HCT116 (cell line): Measurements from ENCODE around the gene PPM1F. TPM values are rescaled to one million over a fixed set of nuclear protein-coding genes. Genes with fewer than 3 reads are reported as not detected.

Experiments
- ATAC-seq: fragments of 200-7000 bp; cut with Tn5 transposase; 2 replicates; pipeline ENCODE4 v1.9.1; 2020; ENCODE audit warnings: mild to moderate bottlenecking, moderate library complexity
- BruUV-seq: library from RNA; stranded (reverse); fragments of 400-500 nt; replicated peaks from 2 replicates; lab custom pipeline; 2021; lab: Mats Ljungman, UMichigan
- CTCF ChIA-PET: fragments of 300-600 bp; sonication (Branson Sonifier 250); formaldehyde crosslinking; loops from one replicate; lab custom pipeline; 2021; ENCODE audit warnings: antibody characterized with exemption; lab: Charles Lee
- POLR2A ChIA-PET: fragments of 300-600, 350-600 bp; sonication (Branson Sonifier 250); formaldehyde crosslinking; loops from one replicate; lab custom pipeline; 2021; ENCODE audit warnings: antibody characterized with exemption; lab: Charles Lee
- RAD21 ChIA-PET, 2 experiments: fragments of 300-600 bp; sonication (Branson Sonifier 250); formaldehyde crosslinking; loops; one replicate each; lab custom pipeline; 2023; ENCODE audit warnings: low total read pairs in 2 of 2; ENCODE audit not compliant: uncharacterized antibody in 2 of 2, unreplicated experiment in 2 of 2, low non-redundant PET in 1 of 2; lab: Charles Lee
- DNase-seq: peaks from one replicate; pipeline ENCODE4 v3.0.0-alpha.2; 2010; ENCODE audit warnings: low read depth, low spot score
- H2AFZ ChIP-seq: fragments of 200-600 bp; shearing (Covaris generic), sonication (generic); 2 replicates; pipeline ENCODE4 v1.6.1; 2017; ENCODE audit warnings: low read depth, mixed run types, mixed read lengths, antibody characterized with exemption, low read length; ENCODE audit not compliant: poor library complexity, severe bottlenecking
- H3K27ac ChIP-seq: 2 replicates; pipeline ENCODE4 v1.5.1; 2012; ENCODE audit warnings: low read depth, low read length
- H3K27me3 ChIP-seq: fragments of 200-600 bp; sonication (generic); 2 replicates; pipeline ENCODE4 v1.6.1; 2016; ENCODE audit warnings: mixed run types, low read length, mixed read lengths; ENCODE audit not compliant: insufficient read depth
- H3K36me3 ChIP-seq, 2 experiments: fragments of 200-500 bp in 1 of 2; fragments of 200-600 bp in 1 of 2; sonication (Bioruptor generic) in 1 of 2; sonication (generic) in 1 of 2; 2 replicates each; pipeline versions ENCODE4 v1.5.1 to v1.6.1; 2014 to 2016; ENCODE audit warnings: low read length in 2 of 2, inconsistent platforms in 1 of 2, mixed read lengths in 1 of 2, mixed run types in 1 of 2; ENCODE audit not compliant: insufficient read depth in 2 of 2, control insufficient read depth in 1 of 2
- H3K4me1 ChIP-seq, 2 experiments: fragments of 200-600 bp in 1 of 2; sonication (generic) in 1 of 2; 2 replicates each; pipeline versions ENCODE4 v1.5.1 to v1.6.1; 2012 to 2017; ENCODE audit warnings: low read length in 2 of 2, inconsistent platforms in 1 of 2, mild to moderate bottlenecking in 1 of 2, mixed read lengths in 1 of 2, mixed run types in 1 of 2, moderate library complexity in 1 of 2; ENCODE audit not compliant: insufficient read depth in 2 of 2, control insufficient read depth in 1 of 2
- H3K4me2 ChIP-seq: fragments of 200-600 bp; sonication (generic); 2 replicates; pipeline ENCODE4 v1.6.1; 2017; ENCODE audit warnings: mixed run types, low read length, mixed read lengths
- H3K4me3 ChIP-seq, 2 experiments: fragments of 200-600 bp in 1 of 2; sonication (generic) in 1 of 2; replicated peaks in 1 of 2; 2 replicates each; pipeline ENCODE4 v1.5.1; 2011 to 2016; ENCODE audit warnings: low read length in 2 of 2, control low read depth in 1 of 2, low read depth in 1 of 2, mild to moderate bottlenecking in 1 of 2, mixed read lengths in 1 of 2, mixed run types in 1 of 2
- H3K79me2 ChIP-seq: fragments of 200-600 bp; sonication (generic); 2 replicates; pipeline ENCODE4 v1.6.1; 2017; ENCODE audit warnings: mild to moderate bottlenecking, mixed run types, low read length, moderate library complexity, mixed read lengths; ENCODE audit not compliant: insufficient read depth
- H3K9ac ChIP-seq: fragments of 200-600 bp; sonication (generic); 2 replicates; pipeline ENCODE4 v1.6.1; 2016; ENCODE audit warnings: low read length, mixed read lengths
- H3K9me2 ChIP-seq: fragments of 200-600 bp; sonication (generic), shearing (Covaris generic); 2 replicates; pipeline ENCODE4 v1.6.1; 2017; ENCODE audit warnings: mixed run types, mild to moderate bottlenecking, moderate library complexity; ENCODE audit not compliant: insufficient read depth
- H3K9me3 ChIP-seq, 2 experiments: fragments of 200-500 bp in 1 of 2; fragments of 200-600 bp in 1 of 2; sonication (Bioruptor generic) in 1 of 2; sonication (generic) in 1 of 2; 2 replicates each; pipeline ENCODE4 v1.6.1; 2014 to 2017; ENCODE audit warnings: low read length in 2 of 2, mixed read lengths in 2 of 2, inconsistent platforms in 1 of 2, low read depth in 1 of 2, mild to moderate bottlenecking in 1 of 2, mixed run types in 1 of 2, moderate library complexity in 1 of 2; ENCODE audit not compliant: control insufficient read depth in 1 of 2, insufficient read depth in 1 of 2
- H4K20me1 ChIP-seq: fragments of 200-600 bp; sonication (generic), shearing (Covaris generic); 2 replicates; pipeline ENCODE4 v1.6.1; 2017; ENCODE audit warnings: mixed run types, mild to moderate bottlenecking, moderate library complexity; ENCODE audit not compliant: insufficient read depth
- ATF3 ChIP-seq: IDR thresholded peaks from 2 replicates; pipeline ENCODE4 v1.6.1; 2012
- CBX3 ChIP-seq: IDR thresholded peaks from 2 replicates; pipeline ENCODE4 v1.6.1; 2012; ENCODE audit warnings: low read depth
- CEBPB ChIP-seq: IDR thresholded peaks from 2 replicates; pipeline ENCODE4 v1.6.1; 2012; ENCODE audit warnings: low read depth
- CTCF ChIP-seq, 3 experiments: fragments of 200-600 bp in 1 of 3; sonication (generic) in 1 of 3; IDR thresholded peaks in 2 of 3; conservative IDR thresholded peaks in 1 of 3; 2 replicates each; pipeline ENCODE4 v1.5.1; 2012 to 2017; ENCODE audit warnings: low read depth in 2 of 3, low read length in 2 of 3, antibody characterized with exemption in 1 of 3, borderline replicate concordance in 1 of 3, control low read depth in 1 of 3, mild to moderate bottlenecking in 1 of 3, mixed read lengths in 1 of 3, mixed run types in 1 of 3, moderate library complexity in 1 of 3; ENCODE audit not compliant: insufficient read depth in 1 of 3
- EGR1 ChIP-seq: IDR thresholded peaks from 2 replicates; pipeline ENCODE4 v1.6.1; 2012; ENCODE audit warnings: low read depth
- ELF1 ChIP-seq: IDR thresholded peaks from 2 replicates; pipeline ENCODE4 v1.6.1; 2012; ENCODE audit warnings: low read depth, borderline replicate concordance
- FOSL1 ChIP-seq: IDR thresholded peaks from 2 replicates; pipeline ENCODE4 v1.6.1; 2012; ENCODE audit warnings: low read depth
- JUND ChIP-seq: IDR thresholded peaks from 2 replicates; pipeline ENCODE4 v1.6.1; 2012
- MAX ChIP-seq: IDR thresholded peaks from 2 replicates; pipeline ENCODE4 v1.6.1; 2012
- POLR2A ChIP-seq: IDR thresholded peaks from 2 replicates; pipeline ENCODE4 v1.7.0; 2011; ENCODE audit warnings: borderline replicate concordance; ENCODE audit not compliant: insufficient read depth, insufficient read length; ENCODE audit errors: extremely low read depth
- POLR2AphosphoS5 ChIP-seq: IDR thresholded peaks from 2 replicates; pipeline ENCODE4 v1.6.1; 2011; ENCODE audit warnings: mild to moderate bottlenecking, low read depth, low read length, moderate library complexity
- RAD21 ChIP-seq: IDR thresholded peaks from 2 replicates; pipeline ENCODE4 v1.6.1; 2012; ENCODE audit warnings: low read depth, mild to moderate bottlenecking
- REST ChIP-seq: IDR thresholded peaks from 2 replicates; pipeline ENCODE4 v1.6.1; 2012; ENCODE audit warnings: low read depth
- SIN3A ChIP-seq: IDR thresholded peaks from 2 replicates; pipeline ENCODE4 v1.6.1; 2012; ENCODE audit warnings: low read depth
- SRF ChIP-seq: IDR thresholded peaks from 2 replicates; pipeline ENCODE4 v1.6.1; 2012; ENCODE audit warnings: low read depth
- TCF7L2 ChIP-seq: IDR thresholded peaks from 2 replicates; pipeline ENCODE4 v1.7.0; 2011; ENCODE audit warnings: borderline replicate concordance, inconsistent platforms; ENCODE audit not compliant: insufficient read depth, insufficient read length; ENCODE audit errors: extremely low read depth
- ZBTB33 ChIP-seq: IDR thresholded peaks from 2 replicates; pipeline ENCODE4 v1.6.1; 2011; ENCODE audit warnings: mild to moderate bottlenecking, low read length, moderate library complexity; ENCODE audit not compliant: insufficient replicate concordance; ENCODE audit errors: extremely low read depth
- ZFX ChIP-seq: fragments of 450-650 bp; IDR thresholded peaks from 2 replicates; pipeline ENCODE4 v1.6.1; 2017
- intact Hi-C: fragments of 100-400 bp; cut with micrococcal nuclease; formaldehyde crosslinking; loops from 2 replicates; pipeline ENCODE4 v1.10.0; 2022
- total RNA-seq: library from RNA; stranded (reverse); gene quantifications from one replicate; pipeline ENCODE4 v1.2.1, GENCODE V29; 2021; ENCODE audit not compliant: unreplicated experiment

Gene PPM1F
- total RNA-seq, 1 experiment from 2014 or later = 27.3 TPM

- Histone ChIP-seq H3K27me3 (no peaks in the 10 kb centered on the region), H3K27ac (no peak overlapping the region; the same call in 1 of the 2 replicates), H3K9ac (no peak overlapping the region), H3K79me2 (no peaks in the 10 kb centered on the region), H3K4me1 (peaks cover 0 to 9% of the 10 kb centered on the region in 2 experiments; a peak in 3 of 4 replicates), H3K9me3 (no peaks in the 10 kb centered on the region), H3K36me3 (peaks cover 21 to 22% of the 10 kb centered on the region in 2 experiments; a peak in 3 of 4 replicates), H2AFZ (no peak overlapping the region), H3K9me2 (no peaks in the 10 kb centered on the region), H3K4me2 (no peak overlapping the region), H3K4me3 (no peak overlapping the region), H4K20me1 (no peaks in the 10 kb centered on the region)
- BruUV-seq = no TSS peak
- ChIA-PET RAD21 (no interaction called here), POLR2A (no interaction called here), CTCF (interaction anchor here (1.5 kb wide), 1 partner anchor 11 kb away, joined by 4 read pairs; no protein-coding TSS in a partner anchor)
- intact Hi-C loops = no loop called here
- DNase-seq = no peak
- 0 out of 2 replicates have a peak, but pooled peaks have one; percentile 5 for ATAC-seq
- TF ChIP-seq SIN3A (no peak), TCF7L2 (no peak), POLR2AphosphoS5 (no peak), CTCF (IDR thresholded peaks at IDR 0.05 in 2 of 3, conservative IDR thresholded peaks at IDR 0.05 in 1 of 3; ENCODE audit: borderline replicate concordance in 1 of 3, insufficient read depth in 1 of 3, low read depth in 2 of 3, low read length in 2 of 3) (no peak), ELF1 (no peak), REST (no peak), FOSL1 (no peak), ZFX (no peak), RAD21 (no peak), ZBTB33 (no peak), MAX (no peak), JUND (no peak), CEBPB (no peak), CBX3 (no peak), EGR1 (no peak), POLR2A (no peak), ATF3 (no peak), SRF (no peak)
- TF ChIP-seq, all 23 proteins: peak for 0
These were observed 8.6 kb upstream of the PPM1F start for GRCh38 chr22:21961127-21961867.
